Natural killer cell (primary cell): ENCODE measurements around the gene EOGT. TPM values are rescaled to one million over a fixed set of nuclear protein-coding genes. Genes with fewer than 3 reads are reported as not detected.

Source experiments
- ATAC-seq, 3 donors: fragments of 150-1000 bp in 2 of 3; fragments of 200-7000 bp in 1 of 3; cut with Tn5 transposase; 1 replicate in 1 of 3; 2 replicates in 2 of 3; pipeline ENCODE4 v1.10.0; 2021; ENCODE audit warnings: mild to moderate bottlenecking in 2 of 3, moderate library complexity in 2 of 3
- DNase-seq, 2 donors: peaks; one replicate each; pipeline versions ENCODE4 v3.0.0 to v3.0.0-alpha.2; 2013 to 2021; ENCODE audit warnings: mixed read lengths in 1 of 2
- H3K27ac ChIP-seq: one replicate; pipeline ENCODE4 v1.5.1; 2013; ENCODE audit warnings: mild to moderate bottlenecking, low read length
- H3K27me3 ChIP-seq: one replicate; pipeline ENCODE4 v1.6.1; 2013; ENCODE audit warnings: low read length; ENCODE audit not compliant: control insufficient read depth, insufficient read depth
- H3K36me3 ChIP-seq: one replicate; pipeline ENCODE4 v1.6.1; 2013; ENCODE audit warnings: low read length; ENCODE audit not compliant: control insufficient read depth, insufficient read depth
- H3K4me1 ChIP-seq: one replicate; pipeline ENCODE4 v1.6.1; 2013; ENCODE audit warnings: low read length; ENCODE audit not compliant: control insufficient read depth, insufficient read depth
- H3K4me3 ChIP-seq: one replicate; pipeline ENCODE4 v1.5.1; 2013; ENCODE audit warnings: low read length
- H3K9me3 ChIP-seq: one replicate; pipeline ENCODE4 v1.6.1; 2013; ENCODE audit warnings: low read length; ENCODE audit not compliant: control insufficient read depth, insufficient read depth
- H3K27ac Mint-ChIP-seq, 2 donors: one replicate each; pipeline ENCODE4 v1.8.0; 2022; ENCODE audit warnings: mild to moderate bottlenecking in 2 of 2, mixed read lengths in 2 of 2, moderate library complexity in 1 of 2
- H3K27me3 Mint-ChIP-seq, 2 donors: one replicate each; pipeline ENCODE4 v1.8.0; 2022; ENCODE audit warnings: low read depth in 2 of 2, mixed read lengths in 2 of 2
- H3K36me3 Mint-ChIP-seq: one replicate; pipeline ENCODE4 v1.8.0; 2022; ENCODE audit warnings: mixed read lengths
- H3K4me1 Mint-ChIP-seq, 2 donors: one replicate each; pipeline ENCODE4 v1.8.0; 2022; ENCODE audit warnings: mixed read lengths in 2 of 2
- H3K4me3 Mint-ChIP-seq: one replicate; pipeline ENCODE4 v1.8.0; 2022; ENCODE audit warnings: mild to moderate bottlenecking, moderate library complexity, mixed read lengths
- H3K9me3 Mint-ChIP-seq, 2 donors: one replicate each; pipeline ENCODE4 v1.8.0; 2022; ENCODE audit warnings: mixed read lengths in 2 of 2
- CTCF ChIP-seq: fragments of 200-600 bp; IDR thresholded peaks from one replicate; pipeline ENCODE4 v1.8.0; 2022; ENCODE audit warnings: antibody characterized with exemption
- WGBS: methylation state at CpG from one replicate; pipeline ENCODE4 v1.1.7; 2013; ENCODE audit warnings: missing lambda C conversion rate; ENCODE audit not compliant: insufficient coverage; 5-methylcytosine and 5-hydroxymethylcytosine counted together
- intact Hi-C: fragments of 100-400 bp; cut with micrococcal nuclease; formaldehyde crosslinking; loops from one replicate; pipeline ENCODE4 v1.14.2; 2022
- total RNA-seq, 4 donors: library from RNA; stranded (reverse); fragments of 120-200 nt in 1 of 4; gene quantifications; one replicate each; pipeline versions ENCODE4 v1.2.3 to v1.2.4, GENCODE V29; 2013 to 2022

The EOGT gene
- total RNA-seq, 3 donors from 2014 or later (not counting 1 experiment from before 2014, with no cell fraction given) = 8.4 to 11.6 (median 10.8) TPM

DNA sequence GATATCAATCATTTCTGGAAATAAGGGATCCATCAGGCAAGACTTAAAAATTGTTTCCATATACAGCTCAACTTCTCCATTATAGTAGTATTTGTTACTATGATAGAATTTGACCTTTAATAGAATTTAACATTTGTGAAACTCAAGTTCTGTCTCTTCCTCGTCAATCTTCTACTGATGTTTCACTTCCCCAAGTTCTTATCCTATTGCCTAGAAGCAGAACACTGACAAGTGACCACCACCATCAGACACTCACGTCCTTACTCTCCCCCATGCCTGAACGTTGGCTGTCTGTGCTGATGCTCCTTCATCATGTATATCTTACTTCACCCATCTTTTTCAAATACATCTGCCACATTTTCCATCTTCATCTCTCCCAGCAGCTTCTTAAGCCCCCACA is 54.6 kb downstream of the EOGT start:
- intact Hi-C loops = no loop called here
- no peaks in the 10 kb centered on the region for H3K36me3 Mint-ChIP-seq
- Histone ChIP-seq H3K4me3 (no peak overlapping the region), H3K27ac (no peak overlapping the region), H3K4me1 (no peaks in the 10 kb centered on the region), H3K9me3 (no peaks in the 10 kb centered on the region), H3K36me3 (no peaks in the 10 kb centered on the region), H3K27me3 (peaks cover 3% of the 10 kb centered on the region)
- 49% methylated on average over 3 of the region's 3 CpGs for WGBS
- H3K27me3 Mint-ChIP-seq = peaks cover 16 to 69% of the 10 kb centered on the region in 2 donors
- H3K4me3 Mint-ChIP-seq = no peak overlapping the region
- no peak for TF ChIP-seq CTCF
- H3K27ac Mint-ChIP-seq = no peak overlapping the region
- no peaks in the 10 kb centered on the region for H3K9me3 Mint-ChIP-seq
- DNase-seq (no peak), ATAC-seq (no peak)
- no peaks in the 10 kb centered on the region for H3K4me1 Mint-ChIP-seq

DNA sequence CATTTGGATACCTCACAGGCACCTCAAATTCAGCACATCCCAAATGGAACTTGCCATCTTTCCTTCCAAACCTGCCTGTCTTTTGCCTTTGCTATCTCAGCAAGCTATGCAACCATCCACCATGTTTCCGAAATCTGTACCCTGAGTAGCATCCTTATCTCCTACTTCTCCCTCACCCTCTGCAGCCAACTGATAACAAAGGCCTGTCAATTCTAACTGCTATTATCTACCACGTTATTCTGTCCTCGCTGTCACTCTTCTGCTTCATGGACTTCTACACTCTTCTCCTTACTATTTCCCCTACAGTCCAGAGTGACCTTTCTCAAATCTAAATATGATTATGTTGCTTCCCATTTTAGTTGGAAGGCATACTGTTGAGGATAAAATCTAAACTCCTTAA is 55.6 kb downstream of the EOGT start:
- H3K27ac ChIP-seq = no peak overlapping the region
- no peaks in the 10 kb centered on the region for H3K4me1 Mint-ChIP-seq
- intact Hi-C loops = no loop called here
- H3K27ac Mint-ChIP-seq = no peak overlapping the region
- DNase-seq (no peak), ATAC-seq (no peak)
- no peak overlapping the region for H3K4me3 Mint-ChIP-seq
- no peaks in the 10 kb centered on the region for H3K4me1 ChIP-seq
- H3K9me3 Mint-ChIP-seq = no peaks in the 10 kb centered on the region
- WGBS = 82% methylated on average over 3 of the region's 3 CpGs
- H3K27me3 Mint-ChIP-seq = peaks cover 20 to 69% of the 10 kb centered on the region in 2 donors
- no peaks in the 10 kb centered on the region for H3K36me3 ChIP-seq
- TF ChIP-seq CTCF = no peak
- no peak overlapping the region for H3K4me3 ChIP-seq
- no peaks in the 10 kb centered on the region for H3K9me3 ChIP-seq
- peaks cover 3% of the 10 kb centered on the region for H3K27me3 ChIP-seq
- H3K36me3 Mint-ChIP-seq = no peaks in the 10 kb centered on the region

DNA sequence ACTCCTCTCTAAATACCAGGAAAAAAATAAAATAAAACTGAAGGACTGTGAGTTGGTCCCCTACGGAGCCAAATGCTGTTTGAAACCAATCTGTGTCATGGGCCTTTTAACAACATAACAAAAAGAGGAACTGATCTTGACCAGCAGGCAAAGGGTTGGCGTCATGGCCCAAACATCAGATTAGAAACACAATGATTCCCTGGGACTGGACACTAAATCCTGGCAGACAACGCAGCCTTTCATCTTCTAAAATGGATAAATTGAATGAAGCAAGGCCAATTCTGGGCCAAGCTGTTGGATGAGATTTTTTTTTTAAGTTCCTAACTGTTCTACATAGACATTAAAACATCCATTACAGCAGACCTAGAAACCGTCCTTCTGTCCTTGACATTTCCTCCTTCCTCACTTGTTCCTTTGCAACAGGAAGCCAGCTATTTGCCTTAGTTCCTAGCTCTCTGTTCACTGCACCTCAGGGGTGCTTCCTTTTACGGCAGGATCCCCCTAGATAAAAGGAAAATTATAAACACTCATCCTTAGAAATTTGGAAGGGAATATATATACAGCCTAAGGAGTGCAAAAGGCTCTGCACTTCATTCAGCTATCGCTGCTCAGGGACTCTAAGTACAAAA is 59.6 kb downstream of the EOGT start:
- H3K9me3 Mint-ChIP-seq = no peaks in the 10 kb centered on the region
- H3K27me3 Mint-ChIP-seq = peaks cover 14 to 48% of the 10 kb centered on the region in 2 donors
- H3K27me3 ChIP-seq = no peaks in the 10 kb centered on the region
- no peak overlapping the region for H3K27ac ChIP-seq
- H3K36me3 Mint-ChIP-seq = no peaks in the 10 kb centered on the region
- DNase-seq (no peak), ATAC-seq (no peak)
- H3K4me3 ChIP-seq = no peak overlapping the region
- no peak overlapping the region for H3K4me3 Mint-ChIP-seq
- no peak overlapping the region for H3K27ac Mint-ChIP-seq
- intact Hi-C loops = no loop called here
- no peaks in the 10 kb centered on the region for H3K4me1 Mint-ChIP-seq
- 75% methylated on average over 5 of the region's 6 CpGs for WGBS
- no peak for TF ChIP-seq CTCF
- no peaks in the 10 kb centered on the region for H3K36me3 ChIP-seq
- no peaks in the 10 kb centered on the region for H3K4me1 ChIP-seq
- no peaks in the 10 kb centered on the region for H3K9me3 ChIP-seq

GRCh38 chr3:68945225-68945624 is 68.3 kb downstream of the EOGT start:
- no peak for DNase-seq
- TF ChIP-seq CTCF = no peak
- no peak for ATAC-seq
- Histone ChIP-seq H3K27ac (no peak overlapping the region), H3K27me3 (peaks cover 3% of the 10 kb centered on the region), H3K4me3 (no peak overlapping the region), H3K36me3 (no peaks in the 10 kb centered on the region), H3K9me3 (no peaks in the 10 kb centered on the region), H3K4me1 (no peaks in the 10 kb centered on the region)
- WGBS = no CpG with 5 or more reads among the region's 1 CpG
- Mint-ChIP-seq H3K9me3 (no peaks in the 10 kb centered on the region), H3K36me3 (no peaks in the 10 kb centered on the region), H3K27me3 (peaks cover 10 to 58% of the 10 kb centered on the region in 2 donors), H3K27ac (no peak overlapping the region), H3K4me3 (no peak overlapping the region), H3K4me1 (no peaks in the 10 kb centered on the region)
- intact Hi-C loops = no loop called here
